ENCODE results near the gene CCDC148.

The CCDC148 gene

GRCh38 chr2:158131919-158132566 lies 324.5 kb downstream of the CCDC148 start:
- Histone ChIP-seq H3K4me1 (ENCODE audit: insufficient read depth, insufficient read length) (no peaks in the 10 kb centered on the region), H3K36me3 (ENCODE audit: insufficient read depth, insufficient read length, low read length) (no peaks in the 10 kb centered on the region), H3K9ac (ENCODE audit: insufficient read length, low read depth) (no peak overlapping the region), H3K27me3 (ENCODE audit: insufficient read depth, insufficient read length) (no peaks in the 10 kb centered on the region), H3K9me3 (ENCODE audit: insufficient read depth, low read length) (no peaks in the 10 kb centered on the region), H3K4me3 (ENCODE audit: insufficient read length, low read depth) (no peak overlapping the region)
- DNase-seq (ENCODE audit: low read depth, low spot score): no peak
- TF ChIP-seq SUZ12 (IDR thresholded peaks at IDR 0.05; ENCODE audit: extremely low read depth, insufficient read depth, insufficient read length) (no peak), ZNF274 (IDR thresholded peaks at IDR 0.05; ENCODE audit: low read depth, low read length) (no peak), YY1 (IDR thresholded peaks at IDR 0.05; ENCODE audit: insufficient read depth, insufficient read length) (no peak)

GRCh38 chr2:158131483-158131912 lies 325.1 kb downstream of the CCDC148 start:
- Histone ChIP-seq H3K4me3 (ENCODE audit: insufficient read length, low read depth) (no peak overlapping the region), H3K36me3 (ENCODE audit: insufficient read depth, insufficient read length, low read length) (no peaks in the 10 kb centered on the region), H3K9ac (ENCODE audit: insufficient read length, low read depth) (no peak overlapping the region), H3K9me3 (ENCODE audit: insufficient read depth, low read length) (no peaks in the 10 kb centered on the region), H3K4me1 (ENCODE audit: insufficient read depth, insufficient read length) (no peaks in the 10 kb centered on the region), H3K27me3 (ENCODE audit: insufficient read depth, insufficient read length) (no peaks in the 10 kb centered on the region)
- no peak for TF ChIP-seq SUZ12 (IDR thresholded peaks at IDR 0.05; ENCODE audit: extremely low read depth, insufficient read depth, insufficient read length)
- no peak for TF ChIP-seq YY1 (IDR thresholded peaks at IDR 0.05; ENCODE audit: insufficient read depth, insufficient read length)
- TF ChIP-seq ZNF274 (IDR thresholded peaks at IDR 0.05; ENCODE audit: low read depth, low read length): no peak
- DNase-seq (ENCODE audit: low read depth, low spot score): no peak

GRCh38 chr2:158130832-158131473 lies 325.6 kb downstream of the CCDC148 start:
- Histone ChIP-seq H3K4me3 (ENCODE audit: insufficient read length, low read depth) (no peak overlapping the region), H3K27me3 (ENCODE audit: insufficient read depth, insufficient read length) (no peaks in the 10 kb centered on the region), H3K4me1 (ENCODE audit: insufficient read depth, insufficient read length) (no peaks in the 10 kb centered on the region), H3K9me3 (ENCODE audit: insufficient read depth, low read length) (no peaks in the 10 kb centered on the region), H3K9ac (ENCODE audit: insufficient read length, low read depth) (no peak overlapping the region), H3K36me3 (ENCODE audit: insufficient read depth, insufficient read length, low read length) (no peaks in the 10 kb centered on the region)
- TF ChIP-seq ZNF274 (IDR thresholded peaks at IDR 0.05; ENCODE audit: low read depth, low read length) (no peak), SUZ12 (IDR thresholded peaks at IDR 0.05; ENCODE audit: extremely low read depth, insufficient read depth, insufficient read length) (no peak), YY1 (IDR thresholded peaks at IDR 0.05; ENCODE audit: insufficient read depth, insufficient read length) (no peak)
- no peak for DNase-seq (ENCODE audit: low read depth, low spot score)

GRCh38 chr2:158129037-158129436 lies 327.5 kb downstream of the CCDC148 start:
- Histone ChIP-seq H3K9me3 (ENCODE audit: insufficient read depth, low read length) (no peaks in the 10 kb centered on the region), H3K27me3 (ENCODE audit: insufficient read depth, insufficient read length) (no peaks in the 10 kb centered on the region), H3K4me1 (ENCODE audit: insufficient read depth, insufficient read length) (no peaks in the 10 kb centered on the region), H3K9ac (ENCODE audit: insufficient read length, low read depth) (no peak overlapping the region), H3K4me3 (ENCODE audit: insufficient read length, low read depth) (no peak overlapping the region), H3K36me3 (ENCODE audit: insufficient read depth, insufficient read length, low read length) (no peaks in the 10 kb centered on the region)
- TF ChIP-seq ZNF274 (IDR thresholded peaks at IDR 0.05; ENCODE audit: low read depth, low read length) (no peak), YY1 (IDR thresholded peaks at IDR 0.05; ENCODE audit: insufficient read depth, insufficient read length) (no peak), SUZ12 (IDR thresholded peaks at IDR 0.05; ENCODE audit: extremely low read depth, insufficient read depth, insufficient read length) (no peak)
- no peak for DNase-seq (ENCODE audit: low read depth, low spot score)

GRCh38 chr2:158128168-158128973 lies 328.2 kb downstream of the CCDC148 start:
- no peaks in the 10 kb centered on the region for H3K9me3 ChIP-seq (ENCODE audit: insufficient read depth, low read length)
- no peak for TF ChIP-seq ZNF274 (IDR thresholded peaks at IDR 0.05; ENCODE audit: low read depth, low read length)
- no peaks in the 10 kb centered on the region for H3K27me3 ChIP-seq (ENCODE audit: insufficient read depth, insufficient read length)
- no peak for DNase-seq (ENCODE audit: low read depth, low spot score)
- no peak overlapping the region for H3K4me3 ChIP-seq (ENCODE audit: insufficient read length, low read depth)
- no peaks in the 10 kb centered on the region for H3K36me3 ChIP-seq (ENCODE audit: insufficient read depth, insufficient read length, low read length)
- H3K9ac ChIP-seq (ENCODE audit: insufficient read length, low read depth): no peak overlapping the region
- no peaks in the 10 kb centered on the region for H3K4me1 ChIP-seq (ENCODE audit: insufficient read depth, insufficient read length)

GRCh38 chr2:158127380-158127804 lies 329.2 kb downstream of the CCDC148 start:
- no peaks in the 10 kb centered on the region for H3K27me3 ChIP-seq (ENCODE audit: insufficient read depth, insufficient read length)
- TF ChIP-seq ZNF274 (IDR thresholded peaks at IDR 0.05; ENCODE audit: low read depth, low read length): no peak
- TF ChIP-seq SUZ12 (IDR thresholded peaks at IDR 0.05; ENCODE audit: extremely low read depth, insufficient read depth, insufficient read length): no peak
- no peak for TF ChIP-seq YY1 (IDR thresholded peaks at IDR 0.05; ENCODE audit: insufficient read depth, insufficient read length)
- no peak overlapping the region for H3K4me3 ChIP-seq (ENCODE audit: insufficient read length, low read depth)
- H3K36me3 ChIP-seq (ENCODE audit: insufficient read depth, insufficient read length, low read length): no peaks in the 10 kb centered on the region
- H3K4me1 ChIP-seq (ENCODE audit: insufficient read depth, insufficient read length): no peaks in the 10 kb centered on the region
- H3K9ac ChIP-seq (ENCODE audit: insufficient read length, low read depth): no peak overlapping the region
- DNase-seq (ENCODE audit: low read depth, low spot score): no peak
- no peaks in the 10 kb centered on the region for H3K9me3 ChIP-seq (ENCODE audit: insufficient read depth, low read length)
